H9 (cell line): ENCODE results near the gene GFY. TPM values are rescaled to one million over a fixed set of nuclear protein-coding genes. Genes with fewer than 3 reads are reported as not detected.

Source experiments
- DNase-seq: peaks from one replicate; pipeline ENCODE4 v3.0.0-alpha.2; 2017
- H2AFZ ChIP-seq: one replicate; pipeline ENCODE4 v1.6.1; 2013; ENCODE audit warnings: mild to moderate bottlenecking, low read length, control low read depth, moderate library complexity
- H2AK5ac ChIP-seq: 2 replicates; pipeline ENCODE4 v1.6.1; 2013; ENCODE audit warnings: low read length, control low read depth, mixed read lengths; ENCODE audit not compliant: insufficient read length
- H2BK120ac ChIP-seq: one replicate; pipeline ENCODE4 v1.6.1; 2013; ENCODE audit warnings: low read depth, mild to moderate bottlenecking, low read length, control low read depth, inconsistent platforms; ENCODE audit not compliant: poor library complexity, severe bottlenecking
- H2BK12ac ChIP-seq: 2 replicates; pipeline ENCODE4 v1.6.1; 2013; ENCODE audit warnings: low read length, control low read depth, mixed read lengths, low read depth; ENCODE audit not compliant: insufficient read length
- H2BK15ac ChIP-seq: 2 replicates; pipeline ENCODE4 v1.6.1; 2013; ENCODE audit warnings: low read depth, low read length, control low read depth
- H2BK20ac ChIP-seq: one replicate; pipeline ENCODE4 v1.6.1; 2013; ENCODE audit warnings: low read depth, mild to moderate bottlenecking, low read length, control low read depth, inconsistent platforms; ENCODE audit not compliant: poor library complexity, severe bottlenecking
- H2BK5ac ChIP-seq: 2 replicates; pipeline ENCODE4 v1.6.1; 2013; ENCODE audit warnings: low read length, control low read depth, mixed read lengths; ENCODE audit not compliant: insufficient read length
- H3K14ac ChIP-seq: 2 replicates; pipeline ENCODE4 v1.6.1; 2013; ENCODE audit warnings: low read length, control low read depth; ENCODE audit not compliant: insufficient read depth
- H3K18ac ChIP-seq: 2 replicates; pipeline ENCODE4 v1.6.1; 2013; ENCODE audit warnings: low read depth, mild to moderate bottlenecking, mixed read lengths, low read length, control low read depth; ENCODE audit not compliant: insufficient read length
- H3K23ac ChIP-seq: 2 replicates; pipeline ENCODE4 v1.6.1; 2013; ENCODE audit warnings: low read length, control low read depth, mixed read lengths, low read depth; ENCODE audit not compliant: insufficient read length
- H3K23me2 ChIP-seq: 2 replicates; pipeline ENCODE4 v1.6.1; 2013; ENCODE audit warnings: low read depth, mild to moderate bottlenecking, mixed read lengths, low read length, control low read depth; ENCODE audit not compliant: insufficient read length, poor library complexity, severe bottlenecking
- H3K27ac ChIP-seq: 2 replicates; pipeline ENCODE4 v1.5.1; 2013; ENCODE audit warnings: low read length, control low read depth, mixed read lengths, low read depth; ENCODE audit not compliant: insufficient read length
- H3K27me3 ChIP-seq: 2 replicates; pipeline ENCODE4 v1.6.1; 2013; ENCODE audit warnings: low read length, control low read depth, inconsistent platforms; ENCODE audit not compliant: insufficient read depth
- H3K4ac ChIP-seq: 2 replicates; pipeline ENCODE4 v1.6.1; 2013; ENCODE audit warnings: low read depth, mild to moderate bottlenecking, control low read depth, inconsistent platforms, low read length, moderate library complexity
- H3K4me1 ChIP-seq: 2 replicates; pipeline ENCODE4 v1.6.1; 2013; ENCODE audit warnings: low read length, control low read depth, inconsistent platforms; ENCODE audit not compliant: insufficient read depth
- H3K4me2 ChIP-seq: 2 replicates; pipeline ENCODE4 v1.6.1; 2013; ENCODE audit warnings: low read length, control low read depth, mixed read lengths; ENCODE audit not compliant: insufficient read length, insufficient read depth
- H3K56ac ChIP-seq: 2 replicates; pipeline ENCODE4 v1.6.1; 2013; ENCODE audit warnings: low read depth, mild to moderate bottlenecking, mixed read lengths, low read length, control low read depth; ENCODE audit not compliant: insufficient read length
- H3K79me1 ChIP-seq: 2 replicates; pipeline ENCODE4 v1.6.1; 2013; ENCODE audit warnings: low read depth, mild to moderate bottlenecking, moderate library complexity, low read length, control low read depth, inconsistent platforms; ENCODE audit not compliant: insufficient read depth, poor library complexity, severe bottlenecking
- H3K79me2 ChIP-seq: 2 replicates; pipeline ENCODE4 v1.6.1; 2013; ENCODE audit warnings: low read length, control low read depth, inconsistent platforms; ENCODE audit not compliant: insufficient read depth
- H3K9ac ChIP-seq: 2 replicates; pipeline ENCODE4 v1.6.1; 2013; ENCODE audit warnings: low read length, control low read depth, mixed read lengths; ENCODE audit not compliant: insufficient read length; ENCODE audit errors: extremely low read depth
- H3K9me3 ChIP-seq: one replicate; pipeline ENCODE4 v1.6.1; 2013; ENCODE audit warnings: low read depth, low read length, inconsistent platforms; ENCODE audit not compliant: control insufficient read depth
- H3T11ph ChIP-seq: one replicate; pipeline ENCODE4 v1.6.1; 2013; ENCODE audit warnings: mild to moderate bottlenecking, low read length, control low read depth, inconsistent platforms
- H4K20me1 ChIP-seq: one replicate; pipeline ENCODE4 v1.6.1; 2013; ENCODE audit not compliant: control insufficient read depth, insufficient read length, insufficient read depth
- H4K5ac ChIP-seq: 2 replicates; pipeline ENCODE4 v1.6.1; 2013; ENCODE audit warnings: low read depth, mild to moderate bottlenecking, mixed read lengths, low read length, control low read depth; ENCODE audit not compliant: insufficient read length
- H4K8ac ChIP-seq: replicated peaks from 2 replicates; pipeline ENCODE4 v1.6.1; 2013; ENCODE audit warnings: low read length, control low read depth, mixed read lengths, low read depth; ENCODE audit not compliant: insufficient read length
- H4K91ac ChIP-seq: 2 replicates; pipeline ENCODE4 v1.6.1; 2013; ENCODE audit warnings: low read depth, mild to moderate bottlenecking, moderate library complexity, mixed read lengths, low read length, control low read depth; ENCODE audit not compliant: insufficient read length
- H3K27ac Mint-ChIP-seq, 3 experiments: 2 replicates in 2 of 3; 3 replicates in 1 of 3; pipeline ENCODE4 v1.8.0; 2020 to 2021; ENCODE audit warnings: mixed read lengths in 3 of 3, mild to moderate bottlenecking in 1 of 3, moderate library complexity in 1 of 3
- H3K27me3 Mint-ChIP-seq: 2 replicates; pipeline ENCODE4 v1.8.0; 2021; ENCODE audit warnings: low read depth, mild to moderate bottlenecking, moderate library complexity, mixed read lengths
- H3K36me3 Mint-ChIP-seq, 3 experiments: 2 replicates in 2 of 3; 3 replicates in 1 of 3; pipeline ENCODE4 v1.8.0; 2020 to 2021; ENCODE audit warnings: low read depth in 3 of 3, mixed read lengths in 3 of 3; ENCODE audit not compliant: insufficient read depth in 1 of 3
- H3K4me1 Mint-ChIP-seq, 2 experiments: 2 replicates each; pipeline ENCODE4 v1.8.0; 2020; ENCODE audit warnings: mixed read lengths in 2 of 2
- H3K4me3 Mint-ChIP-seq, 2 experiments: 2 replicates in 1 of 2; 3 replicates in 1 of 2; pipeline ENCODE4 v1.8.0; 2020 to 2021; ENCODE audit warnings: mild to moderate bottlenecking in 2 of 2, mixed read lengths in 2 of 2, moderate library complexity in 1 of 2
- H3K9me3 Mint-ChIP-seq, 2 experiments: 2 replicates in 1 of 2; 3 replicates in 1 of 2; pipeline ENCODE4 v1.8.0; 2020; ENCODE audit warnings: mild to moderate bottlenecking in 2 of 2, mixed read lengths in 2 of 2, moderate library complexity in 1 of 2
- CTCF ChIP-seq: fragments of 200-600 bp; sonication (generic); conservative IDR thresholded peaks from 3 replicates; pipeline ENCODE4 v1.8.0; 2021; ENCODE audit warnings: antibody characterized with exemption, mild to moderate bottlenecking
- WGBS: extraction: QIAGEN DNeasy Blood & Tissue Kit; methylation state at CpG from one replicate; pipeline ENCODE4 v1.1.7; 2013; ENCODE audit warnings: missing lambda C conversion rate, low lambda C conversion rate, mixed read lengths; ENCODE audit not compliant: insufficient read length; ENCODE audit errors: extremely low coverage; 5-methylcytosine and 5-hydroxymethylcytosine counted together
- total RNA-seq: library from RNA; stranded (reverse); gene quantifications from 2 replicates; pipeline ENCODE4 v1.2.1, GENCODE V29; 2021

The GFY gene
- total RNA-seq, 1 experiment from 2014 or later = 1.3 TPM

- Histone ChIP-seq H4K5ac (no peak overlapping the region), H2AFZ (no peak overlapping the region), H2BK12ac (no peak overlapping the region), H3K79me1 (no peaks in the 10 kb centered on the region), H3T11ph (no peak overlapping the region), H2BK15ac (no peak overlapping the region), H3K9me3 (no peaks in the 10 kb centered on the region), H4K8ac (no peak overlapping the region), H3K23me2 (peaks cover 20% of the 10 kb centered on the region), H3K27me3 (peaks cover 15% of the 10 kb centered on the region; the same call in 1 of the 2 replicates), H2BK120ac (no peak overlapping the region), H3K79me2 (no peaks in the 10 kb centered on the region), H3K14ac (no peak overlapping the region), H3K9ac (no peak overlapping the region), H4K20me1 (no peaks in the 10 kb centered on the region), H3K4me1 (peaks cover 2% of the 10 kb centered on the region), H3K56ac (no peak overlapping the region), H3K23ac (no peak overlapping the region), H3K4me2 (peak overlapping the region; percentile 53), H2AK5ac (no peak overlapping the region), H3K4ac (no peak overlapping the region), H2BK20ac (no peak overlapping the region), H2BK5ac (no peak overlapping the region), H3K27ac (no peak overlapping the region), H4K91ac (no peak overlapping the region), H3K18ac (no peak overlapping the region)
- DNase-seq = no peak
- H3K27me3 Mint-ChIP-seq = peaks cover 79% of the 10 kb centered on the region
- peaks cover 4 to 5% of the 10 kb centered on the region in 2 experiments; a peak in 3 of 5 replicates for H3K9me3 Mint-ChIP-seq
- peaks cover 49 to 73% of the 10 kb centered on the region in 2 experiments for H3K4me1 Mint-ChIP-seq
- H3K36me3 Mint-ChIP-seq = peaks cover 3 to 15% (median 6%) of the 10 kb centered on the region in 3 experiments
- no CpG with 5 or more reads among the region's 29 CpGs for WGBS
- peak overlapping the region; percentile 53 to 95 (median 86); a peak in 5 of 7 replicates for H3K27ac Mint-ChIP-seq
- no peak for TF ChIP-seq CTCF
- H3K4me3 Mint-ChIP-seq = peak overlapping the region; percentile 72 to 86
These were observed 3.6 kb downstream of the GFY start for GRCh38 chr19:49428547-49429451.
